A673 (cell line): ENCODE measurements around the gene NETO1. TPM values are rescaled to one million over a fixed set of nuclear protein-coding genes. Genes with fewer than 3 reads are reported as not detected.

Source experiments
- BruUV-seq: library from RNA; stranded (reverse); fragments of 400-500 nt; replicated peaks from 2 replicates; lab custom pipeline; 2021; lab: Mats Ljungman, UMichigan
- CTCF ChIA-PET: fragments of 300-600 bp; sonication (Branson Sonifier 250); formaldehyde crosslinking; loops from one replicate; lab custom pipeline; 2022; ENCODE audit warnings: antibody characterized with exemption; lab: Charles Lee
- POLR2A ChIA-PET: fragments of 300-600 bp; sonication (Branson Sonifier 250); formaldehyde crosslinking; loops from one replicate; lab custom pipeline; 2022; ENCODE audit warnings: antibody characterized with exemption; ENCODE audit not compliant: low non-redundant PET; lab: Charles Lee
- DNase-seq: peaks from one replicate; pipeline ENCODE4 v3.0.0-alpha.2; 2015; ENCODE audit warnings: low spot score
- H3K27ac ChIP-seq: fragments of 200-600 bp; sonication (generic); 2 replicates; pipeline ENCODE4 v1.5.1; 2016; ENCODE audit warnings: mixed run types, low read depth, mild to moderate bottlenecking, mixed read lengths, antibody characterized with exemption, low read length; ENCODE audit not compliant: poor library complexity, severe bottlenecking
- H3K27me3 ChIP-seq: fragments of 200-600 bp; sonication (generic); replicated peaks from 2 replicates; pipeline ENCODE4 v1.6.1; 2017; ENCODE audit warnings: mixed run types, low read depth, mild to moderate bottlenecking, mixed read lengths, antibody characterized with exemption, low read length; ENCODE audit not compliant: insufficient read depth, poor library complexity
- H3K36me3 ChIP-seq: fragments of 200-600 bp; sonication (generic); 2 replicates; pipeline ENCODE4 v1.6.1; 2016; ENCODE audit warnings: mixed run types, mild to moderate bottlenecking, mixed read lengths, antibody characterized with exemption, low read length; ENCODE audit not compliant: insufficient read depth, poor library complexity, severe bottlenecking
- H3K4me1 ChIP-seq: fragments of 200-600 bp; sonication (generic); 2 replicates; pipeline ENCODE4 v1.6.1; 2017; ENCODE audit warnings: mixed run types, mild to moderate bottlenecking, mixed read lengths, antibody characterized with exemption, low read length; ENCODE audit not compliant: insufficient read depth, poor library complexity, severe bottlenecking
- H3K4me3 ChIP-seq: fragments of 200-600 bp; sonication (generic); 2 replicates; pipeline ENCODE4 v1.5.1; 2016; ENCODE audit warnings: low read depth, mixed run types, mild to moderate bottlenecking, mixed read lengths, low read length; ENCODE audit not compliant: poor library complexity, severe bottlenecking
- H3K9me3 ChIP-seq: fragments of 200-600 bp; sonication (generic); 2 replicates; pipeline ENCODE4 v1.6.1; 2016; ENCODE audit warnings: mixed run types, low read depth, mild to moderate bottlenecking, mixed read lengths, antibody characterized with exemption, low read length; ENCODE audit not compliant: poor library complexity, severe bottlenecking
- CTCF ChIP-seq: fragments of 300-800, 200-600 bp; sonication (generic); conservative IDR thresholded peaks from 2 replicates; pipeline ENCODE4 v1.5.1; 2017; ENCODE audit warnings: low read depth, mild to moderate bottlenecking, antibody characterized with exemption, low read length, moderate library complexity, mixed read lengths
- EZH2 ChIP-seq: fragments of 200-600 bp; sonication (generic); IDR thresholded peaks from 2 replicates; pipeline ENCODE4 v1.6.1; 2017; ENCODE audit warnings: borderline replicate concordance, low read depth, mild to moderate bottlenecking, mixed read lengths, antibody characterized with exemption, low read length; ENCODE audit not compliant: poor library complexity, severe bottlenecking
- intact Hi-C: fragments of 100-400 bp; cut with micrococcal nuclease; formaldehyde crosslinking; loops from one replicate; pipeline ENCODE4 v1.10.0; 2022; ENCODE audit not compliant: unreplicated experiment
- total RNA-seq: library from RNA; stranded (reverse); gene quantifications from 2 replicates; pipeline ENCODE4 v1.2.3, GENCODE V29; 2021

Gene NETO1
- total RNA-seq, 1 experiment from 2014 or later = 12.1 TPM

GRCh38 chr18:72783530-72783929, 84.3 kb downstream of the NETO1 start:
- Histone ChIP-seq H3K36me3 (no peaks in the 10 kb centered on the region), H3K9me3 (no peaks in the 10 kb centered on the region), H3K4me1 (no peaks in the 10 kb centered on the region), H3K27me3 (no peaks in the 10 kb centered on the region), H3K4me3 (no peak overlapping the region), H3K27ac (no peak overlapping the region)
- intact Hi-C loops = no loop called here
- no TSS peak for BruUV-seq
- ChIA-PET CTCF (no interaction called here), POLR2A (no interaction called here)
- no peak for TF ChIP-seq CTCF
- TF ChIP-seq EZH2 = no peak
- DNase-seq = no peak

GRCh38 chr18:72774914-72775313, 92.9 kb downstream of the NETO1 start:
- DNase-seq = no peak
- TF ChIP-seq CTCF (no peak), EZH2 (no peak)
- Histone ChIP-seq H3K27ac (no peak overlapping the region), H3K36me3 (no peaks in the 10 kb centered on the region), H3K4me3 (no peak overlapping the region), H3K4me1 (peaks cover 21% of the 10 kb centered on the region), H3K9me3 (no peaks in the 10 kb centered on the region), H3K27me3 (no peaks in the 10 kb centered on the region)
- intact Hi-C loops = loop anchor here (2.0 to 5.0 kb wide), 2 partner anchors 48 to 92 kb away; partner anchors contain the start of gene NETO1
- ChIA-PET POLR2A (no interaction called here), CTCF (no interaction called here)
- BruUV-seq = no TSS peak

GRCh38 chr18:72772916-72773315, 94.9 kb downstream of the NETO1 start:
- TF ChIP-seq CTCF (no peak), EZH2 (no peak)
- Histone ChIP-seq H3K4me3 (no peak overlapping the region), H3K27ac (no peak overlapping the region), H3K4me1 (peaks cover 34% of the 10 kb centered on the region), H3K9me3 (no peaks in the 10 kb centered on the region), H3K27me3 (no peaks in the 10 kb centered on the region), H3K36me3 (no peaks in the 10 kb centered on the region)
- ChIA-PET POLR2A (no interaction called here), CTCF (no interaction called here)
- BruUV-seq = no TSS peak
- DNase-seq = no peak
- intact Hi-C loops = loop anchor here (5.0 kb wide), 1 partner anchor 94 kb away; the partner anchor contains the start of gene NETO1
